Activated T-cell treated with anti-CD3 and anti-CD28 coated beads, Interleukin-2, amount 50 U/mL, for 24 hours (primary cell): ENCODE results near the gene SNTB2.

Experiments used
- DNase-seq: peaks from one replicate; pipeline ENCODE4 v3.0.0-alpha.2; 2020
- H3K27ac Mint-ChIP-seq: 2 replicates; pipeline ENCODE4 v1.8.0; 2020; ENCODE audit warnings: mild to moderate bottlenecking, mixed read lengths
- H3K27me3 Mint-ChIP-seq: 2 replicates; pipeline ENCODE4 v1.8.0; 2020; ENCODE audit warnings: mixed read lengths
- H3K36me3 Mint-ChIP-seq: 2 replicates; pipeline ENCODE4 v1.8.0; 2020; ENCODE audit warnings: low read depth, mixed read lengths
- H3K4me1 Mint-ChIP-seq: 2 replicates; pipeline ENCODE4 v1.8.0; 2020; ENCODE audit warnings: low read depth, mixed read lengths
- H3K4me3 Mint-ChIP-seq: 2 replicates; pipeline ENCODE4 v1.8.0; 2020; ENCODE audit warnings: mild to moderate bottlenecking, moderate library complexity, mixed read lengths
- H3K9me3 Mint-ChIP-seq: 2 replicates; pipeline ENCODE4 v1.8.0; 2020; ENCODE audit warnings: mixed read lengths

The SNTB2 gene

GRCh38 chr16:69338557-69339288, 151.8 kb downstream of the SNTB2 start:
- no peak for DNase-seq
- peaks cover 66% of the 10 kb centered on the region for H3K4me1 Mint-ChIP-seq
- no peaks in the 10 kb centered on the region for H3K9me3 Mint-ChIP-seq
- peaks cover 86% of the 10 kb centered on the region for H3K36me3 Mint-ChIP-seq
- no peaks in the 10 kb centered on the region for H3K27me3 Mint-ChIP-seq
- H3K27ac Mint-ChIP-seq = peak overlapping the region; percentile 100
- H3K4me3 Mint-ChIP-seq = peak overlapping the region; percentile 100

DNA sequence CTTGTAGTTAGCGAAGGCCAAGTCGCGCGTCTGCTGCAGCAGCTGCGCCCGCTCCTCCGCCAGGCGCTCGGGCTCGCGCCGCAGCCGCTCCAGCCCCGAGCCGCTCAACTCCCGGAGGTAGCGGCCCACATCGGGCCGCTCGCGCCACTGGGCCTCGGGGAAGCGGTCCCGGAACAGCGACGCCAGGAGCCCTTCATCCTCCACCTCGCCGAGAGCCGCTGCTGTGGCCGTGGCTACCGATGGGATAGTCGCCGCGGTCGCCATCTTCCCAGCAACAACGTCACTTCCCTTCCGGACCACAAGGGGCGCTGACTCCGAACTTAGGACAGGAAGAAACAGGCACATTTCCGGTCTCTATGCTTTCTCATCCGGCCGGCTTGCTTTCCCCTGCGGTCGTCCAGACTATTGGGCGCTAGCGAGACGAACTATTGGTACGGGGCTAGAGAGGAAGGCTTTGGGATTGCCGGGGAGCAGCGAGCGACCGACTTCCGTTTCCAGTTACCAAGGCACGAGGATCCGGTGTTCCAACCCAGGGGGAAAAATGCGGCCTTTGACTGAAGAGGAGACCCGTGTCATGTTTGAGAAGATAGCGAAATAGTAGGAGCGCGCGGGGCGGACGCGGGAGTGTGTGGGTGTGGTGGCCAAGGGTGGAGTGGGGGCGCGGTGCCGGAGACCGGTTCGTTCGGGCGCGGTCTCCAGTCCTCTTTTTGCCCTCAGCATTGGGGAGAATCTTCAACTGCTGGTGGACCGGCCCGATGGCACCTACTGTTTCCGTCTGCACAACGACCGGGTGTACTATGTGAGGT, 152.5 kb downstream of the SNTB2 start, which contains the start of the genes COG8 and NIP7:
COG8 (minus strand) TSS at position 276 of the 806 bp plus-strand sequence; CDS start at position 264, 12 bp downstream.
NIP7 (plus strand) TSS at position 484 of the 806 bp plus-strand sequence; CDS start at position 542, 58 bp downstream.
- Mint-ChIP-seq H3K27ac (peak within 1 kb of the TSS; percentile 100), H3K27me3 (no peaks in the 10 kb centered on the region), H3K9me3 (no peaks in the 10 kb centered on the region), H3K36me3 (peaks cover 86% of the 10 kb centered on the region), H3K4me1 (peaks cover 63% of the 10 kb centered on the region), H3K4me3 (peak within 1 kb of the TSS; percentile 100)
- peak; percentile 94 for DNase-seq

GRCh38 chr16:69340095-69340644, 153.2 kb downstream of the SNTB2 start:
- H3K9me3 Mint-ChIP-seq = no peaks in the 10 kb centered on the region
- H3K27ac Mint-ChIP-seq = peak overlapping the region; percentile 100
- H3K4me1 Mint-ChIP-seq = peaks cover 61% of the 10 kb centered on the region
- no peak for DNase-seq
- peaks cover 84% of the 10 kb centered on the region for H3K36me3 Mint-ChIP-seq
- H3K27me3 Mint-ChIP-seq = no peaks in the 10 kb centered on the region
- H3K4me3 Mint-ChIP-seq = peak overlapping the region; percentile 100

DNA sequence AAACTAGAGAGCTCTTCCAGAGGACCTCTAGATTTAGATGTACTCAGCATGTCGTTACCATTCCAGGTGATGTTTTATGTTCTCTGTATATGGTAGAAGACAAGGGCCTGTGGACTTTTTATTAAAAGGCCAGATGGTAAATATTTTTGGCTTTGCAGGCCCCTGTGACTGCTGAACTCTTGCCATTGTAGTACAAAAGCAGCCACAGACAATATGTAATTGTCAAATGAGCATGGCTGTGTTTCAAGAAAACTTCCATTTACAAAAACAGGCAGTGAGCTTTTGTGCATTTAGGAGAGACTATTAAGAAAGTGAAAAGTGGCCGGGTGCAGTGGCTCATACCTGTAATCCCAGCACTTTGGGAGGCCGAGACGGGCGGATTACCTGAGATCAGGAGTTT, 157.2 kb downstream of the SNTB2 start:
- H3K4me1 Mint-ChIP-seq = peaks cover 46% of the 10 kb centered on the region
- H3K4me3 Mint-ChIP-seq = no peak overlapping the region
- peaks cover 84% of the 10 kb centered on the region for H3K36me3 Mint-ChIP-seq
- DNase-seq = no peak
- no peaks in the 10 kb centered on the region for H3K9me3 Mint-ChIP-seq
- no peaks in the 10 kb centered on the region for H3K27me3 Mint-ChIP-seq
- H3K27ac Mint-ChIP-seq = peak overlapping the region; percentile 37

- Mint-ChIP-seq H3K27me3 (no peaks in the 10 kb centered on the region), H3K4me3 (no peak overlapping the region), H3K27ac (peak overlapping the region; percentile 71), H3K9me3 (no peaks in the 10 kb centered on the region), H3K4me1 (peaks cover 37% of the 10 kb centered on the region), H3K36me3 (peaks cover 80% of the 10 kb centered on the region)
- no peak for DNase-seq
These were observed 159.0 kb downstream of the SNTB2 start for GRCh38 chr16:69345923-69346322.

GRCh38 chr16:69346683-69347082, 159.7 kb downstream of the SNTB2 start:
- H3K9me3 Mint-ChIP-seq = no peaks in the 10 kb centered on the region
- H3K4me1 Mint-ChIP-seq = peaks cover 30% of the 10 kb centered on the region
- no peaks in the 10 kb centered on the region for H3K27me3 Mint-ChIP-seq
- no peak for DNase-seq
- peak overlapping the region; percentile 22 for H3K27ac Mint-ChIP-seq
- H3K4me3 Mint-ChIP-seq = no peak overlapping the region
- H3K36me3 Mint-ChIP-seq = peaks cover 80% of the 10 kb centered on the region

- no peak for DNase-seq
- Mint-ChIP-seq H3K27ac (no peak overlapping the region), H3K36me3 (peaks cover 80% of the 10 kb centered on the region), H3K9me3 (no peaks in the 10 kb centered on the region), H3K4me1 (peaks cover 20% of the 10 kb centered on the region), H3K27me3 (no peaks in the 10 kb centered on the region), H3K4me3 (no peak overlapping the region)
These were observed 161.3 kb downstream of the SNTB2 start for GRCh38 chr16:69348222-69348621.

DNA sequence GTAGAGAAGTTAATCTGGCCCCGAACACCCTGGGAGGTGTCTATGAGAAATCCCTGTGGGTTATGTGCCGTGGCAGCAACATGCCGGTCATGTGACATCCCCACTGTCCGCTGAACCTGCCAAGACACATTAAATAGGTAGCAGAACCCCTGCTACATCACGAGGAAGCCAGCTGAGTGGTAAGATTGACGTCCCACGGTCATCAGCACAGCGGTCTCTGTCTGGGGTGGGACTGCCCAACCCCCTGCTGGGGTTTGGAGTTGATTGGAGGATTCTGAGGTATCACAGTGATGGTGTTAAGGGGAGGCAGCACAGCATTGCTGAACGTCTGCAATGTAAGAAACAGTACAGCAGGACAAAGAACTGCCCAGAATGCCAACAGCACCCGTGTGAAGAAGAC, 162.6 kb downstream of the SNTB2 start:
- DNase-seq = no peak
- Mint-ChIP-seq H3K4me1 (peaks cover 12% of the 10 kb centered on the region), H3K27ac (no peak overlapping the region), H3K36me3 (peaks cover 74% of the 10 kb centered on the region), H3K9me3 (no peaks in the 10 kb centered on the region), H3K27me3 (no peaks in the 10 kb centered on the region), H3K4me3 (no peak overlapping the region)

DNA sequence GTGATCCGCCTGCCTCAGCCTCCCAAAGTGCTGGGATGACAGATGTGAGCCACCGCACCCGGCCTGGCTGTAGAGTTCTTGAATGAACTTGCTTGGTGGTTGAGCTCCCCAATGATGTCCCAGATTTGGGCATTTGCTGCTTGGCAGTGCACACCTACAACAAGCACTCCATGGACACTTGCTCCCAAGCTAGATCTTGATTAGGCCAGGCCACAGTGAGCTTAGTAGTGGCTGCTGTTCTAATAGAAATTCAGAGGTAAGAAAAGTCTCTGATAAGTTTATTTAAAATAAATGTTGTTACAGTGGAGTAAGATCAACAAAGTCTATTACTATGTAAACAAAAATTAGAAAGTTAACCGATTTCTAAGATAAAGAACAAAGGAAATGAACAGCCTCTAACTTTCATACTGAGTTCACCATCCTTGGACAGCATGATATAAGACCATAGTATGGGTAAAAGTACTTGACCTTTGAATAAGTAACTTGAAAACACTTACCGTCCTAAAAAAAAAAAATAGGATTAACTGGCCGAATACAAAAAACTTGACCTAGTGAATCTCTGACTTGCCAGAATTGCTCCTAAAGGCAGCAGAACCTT, 163.7 kb downstream of the SNTB2 start:
- Mint-ChIP-seq H3K4me1 (peaks cover 9% of the 10 kb centered on the region), H3K9me3 (no peaks in the 10 kb centered on the region)

GRCh38 chr16:69351309-69352027, 164.5 kb downstream of the SNTB2 start, which contains the start of gene TMED6:
TMED6 (minus strand) TSS chr16:69351786; CDS start chr16:69351753, 33 bp downstream.
- Mint-ChIP-seq H3K27me3 (no peaks in the 10 kb centered on the region), H3K27ac (peak within 1 kb of the TSS; percentile 26), H3K36me3 (peaks cover 77% of the 10 kb centered on the region), H3K9me3 (no peaks in the 10 kb centered on the region), H3K4me1 (peaks cover 3% of the 10 kb centered on the region), H3K4me3 (no peak within 1 kb of the TSS)
- no peak for DNase-seq

More for the DNA sequence above, 163.7 kb downstream of the SNTB2 start:
- no peak overlapping the region for H3K27ac Mint-ChIP-seq
- peaks cover 75% of the 10 kb centered on the region for H3K36me3 Mint-ChIP-seq
- no peak overlapping the region for H3K4me3 Mint-ChIP-seq
- DNase-seq = no peak
- no peaks in the 10 kb centered on the region for H3K27me3 Mint-ChIP-seq
